Thyroid gland (tissue), 4 donors: Measurements from ENCODE around the gene EVA1A. TPM values are rescaled to one million over a fixed set of nuclear protein-coding genes. Genes with fewer than 3 reads are reported as not detected.

Experiments
- DNase-seq, 2 donors: peaks; one replicate each; pipeline ENCODE4 v3.0.0-alpha.2; 2019
- H3K27ac ChIP-seq, 3 donors: fragments of 200-600 bp; sonication (generic); 1 replicate in 2 of 3; 2 replicates in 1 of 3; pipeline ENCODE4 v1.5.1; 2016 to 2019; ENCODE audit warnings: mild to moderate bottlenecking in 1 of 3, moderate library complexity in 1 of 3
- H3K27me3 ChIP-seq: fragments of 200-600 bp; sonication (generic); one replicate; pipeline ENCODE4 v1.5.1; 2019
- H3K36me3 ChIP-seq, 2 donors: fragments of 200-600 bp; sonication (generic); one replicate each; pipeline ENCODE4 v1.5.1; 2016 to 2019
- H3K4me1 ChIP-seq, 2 donors: fragments of 200-600 bp; sonication (generic); one replicate each; pipeline ENCODE4 v1.5.1; 2017 to 2019
- H3K4me3 ChIP-seq, 3 donors: fragments of 200-600 bp; sonication (generic); replicated peaks in 1 of 3; 1 replicate in 2 of 3; 2 replicates in 1 of 3; pipeline ENCODE4 v1.5.1; 2016; ENCODE audit warnings: mild to moderate bottlenecking in 1 of 3
- H3K9me3 ChIP-seq: fragments of 200-600 bp; sonication (generic); one replicate; pipeline ENCODE4 v1.5.1; 2017
- CTCF ChIP-seq, 6 experiments: fragments of 200-600 bp in 3 of 6; fragments of 450-650 bp in 3 of 6; sonication (generic) in 3 of 6; IDR thresholded peaks; one replicate each; pipeline ENCODE4 v1.5.1; 2016 to 2019; ENCODE audit warnings: antibody characterized with exemption in 6 of 6, mild to moderate bottlenecking in 2 of 6, inconsistent platforms in 1 of 6, moderate library complexity in 1 of 6
- POLR2A ChIP-seq, 2 donors: fragments of 450-650 bp; IDR thresholded peaks; one replicate each; pipeline ENCODE4 v1.6.1; 2017; ENCODE audit warnings: antibody characterized with exemption in 2 of 2, mild to moderate bottlenecking in 2 of 2, moderate library complexity in 1 of 2
- WGBS, 2 donors: methylation state at CpG; one replicate each; pipeline ENCODE4 v1.1.5; 2017; 5-methylcytosine and 5-hydroxymethylcytosine counted together
- intact Hi-C: fragments of 100-400 bp; cut with DNase I; formaldehyde crosslinking; loops from one replicate; pipeline ENCODE4 v1.15.1; 2023
- total RNA-seq, 4 donors: library from RNA; depleted of rRNA; stranded (reverse); fragments of >200 nt; gene quantifications; one replicate each; pipeline ENCODE4 v1.2.3, GENCODE V29; 2016

The EVA1A gene
- total RNA-seq, 4 donors from 2014 or later = 3.6 to 19.8 (median 12.3) TPM

DNA sequence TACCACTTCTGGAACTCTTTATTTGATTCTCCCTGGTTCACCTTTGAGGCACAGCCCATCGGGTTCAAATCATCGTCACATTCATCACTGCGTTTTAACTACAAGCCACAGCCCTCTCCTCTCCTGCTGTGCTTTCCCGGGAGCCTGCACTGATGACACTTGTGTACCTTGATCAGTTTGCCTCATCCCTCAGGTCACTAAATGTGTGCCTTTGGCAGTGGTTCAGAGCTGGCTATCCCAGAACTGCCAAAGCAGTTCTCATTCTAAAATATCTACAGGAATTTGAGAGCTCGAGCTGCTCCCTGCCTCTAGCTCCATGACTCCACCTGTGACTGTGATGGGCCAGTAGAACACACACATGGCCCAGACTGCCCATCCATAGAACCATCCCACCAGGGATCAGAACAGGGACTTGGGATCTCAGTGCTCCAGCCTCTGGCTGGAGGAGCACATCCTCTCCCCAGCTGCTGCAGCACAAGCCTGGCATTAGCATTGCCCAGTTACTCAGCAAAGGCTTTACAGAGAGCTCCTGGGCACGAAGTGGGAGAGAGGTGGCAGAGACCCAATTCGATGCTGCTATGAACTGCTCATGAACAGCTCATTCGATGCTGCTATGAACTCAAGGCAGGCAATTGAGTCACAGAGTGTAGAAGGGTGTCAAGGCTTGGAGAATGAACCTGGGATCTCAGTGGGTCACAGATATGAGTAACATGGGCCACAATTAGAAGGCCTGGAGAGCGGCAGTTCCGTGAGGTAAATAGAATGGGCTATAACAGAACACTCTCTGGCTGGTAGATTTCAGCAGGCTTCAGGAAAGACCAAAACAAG, 41.9 kb downstream of the EVA1A start:
- no peak for DNase-seq
- H3K27me3 ChIP-seq = no peaks in the 10 kb centered on the region
- no peaks in the 10 kb centered on the region for H3K9me3 ChIP-seq
- no peaks in the 10 kb centered on the region for H3K4me1 ChIP-seq
- no peak overlapping the region for H3K4me3 ChIP-seq
- no peak overlapping the region for H3K27ac ChIP-seq
- WGBS, 2 donors = 84 to 87% methylated on average over 10 of the region's 10 CpGs
- intact Hi-C loops = no loop called here
- H3K36me3 ChIP-seq = no peaks in the 10 kb centered on the region
- TF ChIP-seq POLR2A (IDR thresholded peaks at IDR 0.05) = no peak
- TF ChIP-seq CTCF (IDR thresholded peaks at IDR 0.05) = no peak

- H3K27ac ChIP-seq = no peak overlapping the region
- H3K4me1 ChIP-seq = no peaks in the 10 kb centered on the region
- H3K9me3 ChIP-seq = no peaks in the 10 kb centered on the region
- intact Hi-C loops = no loop called here
- no peaks in the 10 kb centered on the region for H3K27me3 ChIP-seq
- no peak for DNase-seq
- H3K4me3 ChIP-seq = no peak overlapping the region
- TF ChIP-seq POLR2A (IDR thresholded peaks at IDR 0.05) = no peak
- no peak for TF ChIP-seq CTCF (IDR thresholded peaks at IDR 0.05)
- WGBS, 2 donors = 89 to 94% methylated on average over 6 of the region's 6 CpGs
- no peaks in the 10 kb centered on the region for H3K36me3 ChIP-seq
Observed at GRCh38 chr2:75517547-75518230, 43.0 kb downstream of the EVA1A start.

- no peak overlapping the region for H3K4me3 ChIP-seq
- no peaks in the 10 kb centered on the region for H3K36me3 ChIP-seq
- TF ChIP-seq CTCF (IDR thresholded peaks at IDR 0.05) (no peak), POLR2A (IDR thresholded peaks at IDR 0.05) (no peak)
- intact Hi-C loops = no loop called here
- H3K27me3 ChIP-seq = no peaks in the 10 kb centered on the region
- no peak for DNase-seq
- no peaks in the 10 kb centered on the region for H3K9me3 ChIP-seq
- no peak overlapping the region for H3K27ac ChIP-seq
- no peaks in the 10 kb centered on the region for H3K4me1 ChIP-seq
- 81 to 85% methylated on average over 8 of the region's 8 CpGs for WGBS, 2 donors
Observed at GRCh38 chr2:75516378-75517360, 44.1 kb downstream of the EVA1A start.

- Histone ChIP-seq H3K36me3 (no peaks in the 10 kb centered on the region), H3K27me3 (no peaks in the 10 kb centered on the region), H3K27ac (no peak overlapping the region), H3K4me1 (no peaks in the 10 kb centered on the region), H3K9me3 (no peaks in the 10 kb centered on the region), H3K4me3 (no peak overlapping the region)
- no peak for DNase-seq
- no peak for TF ChIP-seq POLR2A (IDR thresholded peaks at IDR 0.05)
- no peak for TF ChIP-seq CTCF (IDR thresholded peaks at IDR 0.05)
- 89 to 95% methylated on average over 7 of the region's 7 CpGs for WGBS, 2 donors
- intact Hi-C loops = no loop called here
Observed at GRCh38 chr2:75515584-75516368, 45.0 kb downstream of the EVA1A start.
